Endothelial cell of umbilical vein (primary cell): Measurements from ENCODE around the gene KCNH6. TPM values are rescaled to one million over a fixed set of nuclear protein-coding genes. Genes with fewer than 3 reads are reported as not detected.

Source experiments
- BruUV-seq: library from RNA; stranded (reverse); fragments of 400-500 nt; replicated peaks from 2 replicates; lab custom pipeline; 2021; lab: Mats Ljungman, UMichigan
- CTCF ChIA-PET: fragments of 300-600, 350-600 bp; sonication (Branson Sonifier 250); formaldehyde crosslinking; loops from one replicate; lab custom pipeline; 2021; ENCODE audit warnings: antibody characterized with exemption, inconsistent platforms; lab: Charles Lee
- POLR2A ChIA-PET: fragments of 300-600, 350-600 bp; sonication (Branson Sonifier 250); formaldehyde crosslinking; loops from one replicate; lab custom pipeline; 2021; ENCODE audit warnings: antibody characterized with exemption, inconsistent platforms; lab: Charles Lee
- DNase-seq: peaks from one replicate; pipeline ENCODE4 v3.0.0-alpha.2; 2011; ENCODE audit warnings: low read depth, low spot score
- FAIRE-seq: peaks from 2 replicates; lab custom pipeline; 2011; peaks lifted over from hg19 to GRCh38; lab: Jason Lieb, UNC
- H2AFZ ChIP-seq: 2 replicates; pipeline ENCODE4 v1.6.0; 2012; ENCODE audit warnings: low read depth, low read length, control low read depth, inconsistent platforms
- H3K27ac ChIP-seq: 2 replicates; pipeline ENCODE4 v1.5.1; 2011; ENCODE audit warnings: low read depth, mild to moderate bottlenecking, control low read depth, low read length, moderate library complexity; ENCODE audit not compliant: insufficient read depth
- H3K27me3 ChIP-seq, 2 experiments: 2 replicates each; pipeline versions ENCODE4 v1.6.0 to v1.6.1; 2011; ENCODE audit warnings: low read length in 2 of 2, mixed read lengths in 1 of 2; ENCODE audit not compliant: control insufficient read depth in 2 of 2, insufficient read depth in 2 of 2
- H3K36me3 ChIP-seq, 2 experiments: 2 replicates in 1 of 2; 3 replicates in 1 of 2; pipeline ENCODE4 v1.5.1; 2011; ENCODE audit warnings: low read length in 2 of 2, mild to moderate bottlenecking in 1 of 2, moderate library complexity in 1 of 2; ENCODE audit not compliant: control insufficient read depth in 2 of 2, insufficient read depth in 2 of 2; ENCODE audit errors: extremely low read depth in 1 of 2
- H3K4me1 ChIP-seq: 3 replicates; pipeline ENCODE4 v1.5.1; 2011; ENCODE audit warnings: mild to moderate bottlenecking, low read length; ENCODE audit not compliant: control insufficient read depth, insufficient read depth; ENCODE audit errors: extremely low read depth
- H3K4me2 ChIP-seq: 2 replicates; pipeline ENCODE4 v1.6.1; 2011; ENCODE audit warnings: low read length, control low read depth, mixed read lengths; ENCODE audit not compliant: insufficient read depth
- H3K4me3 ChIP-seq, 3 experiments: fragments of 200-600 bp in 1 of 3; sonication (generic), shearing (Covaris generic) in 1 of 3; replicated peaks in 1 of 3; 2 replicates each; pipeline ENCODE4 v1.5.1; 2011 to 2016; ENCODE audit warnings: control low read depth in 3 of 3, low read length in 3 of 3, mild to moderate bottlenecking in 2 of 3, inconsistent platforms in 1 of 3, low read depth in 1 of 3, moderate library complexity in 1 of 3; ENCODE audit not compliant: insufficient read depth in 1 of 3
- H3K79me2 ChIP-seq: 2 replicates; pipeline ENCODE4 v1.6.0; 2012; ENCODE audit warnings: low read length, inconsistent platforms; ENCODE audit not compliant: control insufficient read depth, insufficient read depth
- H3K9ac ChIP-seq: replicated peaks from 2 replicates; pipeline ENCODE3; 2011; ENCODE audit warnings: low read length, control low read depth; ENCODE audit not compliant: insufficient read depth; ENCODE audit errors: extremely low read depth
- H3K9me1 ChIP-seq: replicated peaks from 3 replicates; pipeline ENCODE4 v1.6.0; 2011; ENCODE audit warnings: mild to moderate bottlenecking, low read length; ENCODE audit not compliant: control insufficient read depth, insufficient read depth; ENCODE audit errors: extremely low read depth
- H3K9me3 ChIP-seq: replicated peaks from 2 replicates; pipeline ENCODE4 v1.5.1; 2012; ENCODE audit warnings: low read length, inconsistent platforms; ENCODE audit not compliant: control insufficient read depth, insufficient read depth
- H4K20me1 ChIP-seq: replicated peaks from 2 replicates; pipeline ENCODE3; 2011; ENCODE audit warnings: mild to moderate bottlenecking, low read length; ENCODE audit not compliant: control insufficient read depth, insufficient read depth; ENCODE audit errors: extremely low read depth
- CTCF ChIP-seq, 2 donors: IDR thresholded peaks; 1 replicate in 1 of 2; 2 replicates in 1 of 2; pipeline ENCODE4 v1.5.1; 2011; ENCODE audit warnings: low read length in 2 of 2, mild to moderate bottlenecking in 2 of 2, moderate library complexity in 2 of 2, control low read depth in 1 of 2, inconsistent platforms in 1 of 2, low read depth in 1 of 2; ENCODE audit not compliant: insufficient read depth in 1 of 2; ENCODE audit errors: extremely low read depth in 1 of 2
- EZH2 ChIP-seq: IDR thresholded peaks from 2 replicates; pipeline ENCODE4 v1.6.1; 2012; ENCODE audit warnings: borderline replicate concordance, low read depth, mild to moderate bottlenecking, moderate library complexity, low read length, inconsistent platforms; ENCODE audit not compliant: severe bottlenecking
- FOS ChIP-seq: IDR thresholded peaks from 2 replicates; pipeline ENCODE4 v1.6.1; 2011; ENCODE audit warnings: mild to moderate bottlenecking, low read length, moderate library complexity, borderline replicate concordance; ENCODE audit not compliant: insufficient read depth
- GATA2 ChIP-seq: IDR thresholded peaks from 2 replicates; pipeline ENCODE4 v1.7.0; 2011; ENCODE audit warnings: low read depth, mild to moderate bottlenecking, moderate library complexity, mixed read lengths, low read length; ENCODE audit not compliant: insufficient read length, insufficient read depth
- JUN ChIP-seq: IDR thresholded peaks from 2 replicates; pipeline ENCODE4 v1.6.1; 2011; ENCODE audit warnings: borderline replicate concordance, low read depth; ENCODE audit not compliant: insufficient read length, insufficient read depth
- MYC ChIP-seq: IDR thresholded peaks from one replicate; pipeline ENCODE4 v1.6.1; 2011; ENCODE audit warnings: mild to moderate bottlenecking, low read depth, low read length
- POLR2A ChIP-seq: IDR thresholded peaks from 2 replicates; pipeline ENCODE4 v1.6.1; 2012; ENCODE audit warnings: low read depth, mild to moderate bottlenecking, control low read depth, low read length
- POLR2AphosphoS5 ChIP-seq: IDR thresholded peaks from 2 replicates; pipeline ENCODE4 v1.6.1; 2012; ENCODE audit warnings: low read depth, mild to moderate bottlenecking, control low read depth, low read length, moderate library complexity; ENCODE audit not compliant: insufficient read depth
- dilution Hi-C: fragments of 300-500 bp; cut with MboI; formaldehyde crosslinking; loops from one replicate; pipeline ENCODE4 v1.15.0; 2019; ENCODE audit warnings: low sequenced_read_pairs; ENCODE audit not compliant: extremely low pct_ligation_motif_present
- intact Hi-C: fragments of 100-400 bp; cut with micrococcal nuclease; formaldehyde crosslinking; loops from one replicate; pipeline ENCODE4 v1.10.0; 2022
- polyA plus RNA-seq, 4 experiments: library from polyadenylated mRNA; depleted of rRNA in 3 of 4; stranded (reverse) in 3 of 4; unstranded in 1 of 4; fragments of >200 nt; gene quantifications; 2 replicates each; pipeline versions ENCODE4 v1.2.1 to v1.2.3, GENCODE V29; 2011 to 2012; ENCODE audit warnings: missing spikeins in 1 of 4
- total RNA-seq: library from RNA; stranded (reverse); gene quantifications from 2 replicates; pipeline ENCODE4 v1.2.3, GENCODE V29; 2021
- TF ChIP-seq, protein P1 (sequence below): IDR thresholded peaks from 2 replicates; pipeline ENCODE4 v1.6.1; 2011; ENCODE audit not compliant: insufficient read depth, insufficient read length

Gene KCNH6
- total and polyA plus RNA-seq, 2 donors (not counting 3 experiments of a cell fraction or from before 2014, with no cell fraction given), result 0.07 TPM; not detected in 1

GRCh38 chr17:63512388-63512787 lies 10.8 kb upstream of the KCNH6 start:
- ChIA-PET CTCF (no interaction called here), POLR2A (no interaction called here)
- no peaks in the 10 kb centered on the region for H3K4me1 ChIP-seq
- no peak overlapping the region for H3K4me2 ChIP-seq
- dilution Hi-C loops, result no loop called here
- no peaks in the 10 kb centered on the region for H3K9me3 ChIP-seq
- peaks cover 2 to 4% of the 10 kb centered on the region in 2 experiments for H3K27me3 ChIP-seq
- H3K9me1 ChIP-seq, result no peaks in the 10 kb centered on the region
- no peaks in the 10 kb centered on the region for H3K36me3 ChIP-seq
- H3K27ac ChIP-seq, result no peak overlapping the region
- H4K20me1 ChIP-seq, result no peaks in the 10 kb centered on the region
- no peaks in the 10 kb centered on the region for H3K79me2 ChIP-seq
- no peak for FAIRE-seq
- DNase-seq, result no peak
- no TSS peak for BruUV-seq
- intact Hi-C loops, result no loop called here
- H3K9ac ChIP-seq, result no peak overlapping the region
- TF ChIP-seq GATA2, result no peak
- TF ChIP-seq, protein P1, sequence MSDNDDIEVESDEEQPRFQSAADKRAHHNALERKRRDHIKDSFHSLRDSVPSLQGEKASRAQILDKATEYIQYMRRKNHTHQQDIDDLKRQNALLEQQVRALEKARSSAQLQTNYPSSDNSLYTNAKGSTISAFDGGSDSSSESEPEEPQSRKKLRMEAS, result no peak
- no peak for TF ChIP-seq POLR2A
- no peak for TF ChIP-seq POLR2AphosphoS5
- H3K4me3 ChIP-seq, result no peak overlapping the region
- no peak overlapping the region for H2AFZ ChIP-seq

GRCh38 chr17:63512896-63513644 lies 10.1 kb upstream of the KCNH6 start:
- no peaks in the 10 kb centered on the region for H3K4me1 ChIP-seq
- H3K36me3 ChIP-seq, result no peaks in the 10 kb centered on the region
- H3K27ac ChIP-seq, result no peak overlapping the region
- no peaks in the 10 kb centered on the region for H3K9me3 ChIP-seq
- ChIA-PET POLR2A (no interaction called here), CTCF (interaction anchor here (1.1 kb wide), 1 partner anchor 10 kb away, joined by 4 read pairs; no protein-coding TSS in a partner anchor)
- DNase-seq (no peak), FAIRE-seq (no peak)
- no peak overlapping the region for H3K9ac ChIP-seq
- H4K20me1 ChIP-seq, result no peaks in the 10 kb centered on the region
- no peaks in the 10 kb centered on the region for H3K9me1 ChIP-seq
- H3K79me2 ChIP-seq, result no peaks in the 10 kb centered on the region
- intact Hi-C loops (no loop called here), dilution Hi-C loops (no loop called here)
- H3K4me3 ChIP-seq, result no peak overlapping the region
- BruUV-seq, result no TSS peak
- H2AFZ ChIP-seq, result no peak overlapping the region
- H3K27me3 ChIP-seq, result peaks cover 2 to 4% of the 10 kb centered on the region in 2 experiments
- H3K4me2 ChIP-seq, result no peak overlapping the region
- TF ChIP-seq MYC (no peak), POLR2A (no peak), EZH2 (no peak), JUN (no peak), POLR2AphosphoS5 (no peak), CTCF (IDR thresholded peaks at IDR 0.05; ENCODE audit: extremely low read depth in 1 of 2, insufficient read depth in 1 of 2, low read depth in 1 of 2, low read length in 2 of 2) (no peak), GATA2 (no peak), FOS (no peak)
- TF ChIP-seq, protein P1, result no peak
